Chondrocyte (in vitro differentiated cells): ENCODE data around the gene MYL11. TPM values are rescaled to one million over a fixed set of nuclear protein-coding genes. Genes with fewer than 3 reads are reported as not detected.

ENCODE experiments used
- DNase-seq: peaks from one replicate; pipeline ENCODE4 v3.0.0; 2021; ENCODE audit warnings: mixed read lengths, low spot score
- H3K27ac Mint-ChIP-seq: one replicate; pipeline ENCODE4 v1.8.0; 2021; ENCODE audit warnings: mild to moderate bottlenecking, moderate library complexity, mixed read lengths; ENCODE audit not compliant: unreplicated experiment
- H3K27me3 Mint-ChIP-seq: 2 replicates; pipeline ENCODE4 v1.8.0; 2021; ENCODE audit warnings: low read depth, mixed read lengths
- H3K36me3 Mint-ChIP-seq: 2 replicates; pipeline ENCODE4 v1.8.0; 2021; ENCODE audit warnings: low read depth, mixed read lengths
- H3K4me1 Mint-ChIP-seq: 2 replicates; pipeline ENCODE4 v1.8.0; 2021; ENCODE audit warnings: low read depth, mild to moderate bottlenecking, mixed read lengths
- H3K4me3 Mint-ChIP-seq: one replicate; pipeline ENCODE4 v1.8.0; 2021; ENCODE audit warnings: mild to moderate bottlenecking, moderate library complexity, mixed read lengths; ENCODE audit not compliant: unreplicated experiment
- H3K9me3 Mint-ChIP-seq: 2 replicates; pipeline ENCODE4 v1.8.0; 2021; ENCODE audit warnings: low read depth, mixed read lengths
- CTCF ChIP-seq: fragments of 200-600 bp; sonication (generic); IDR thresholded peaks from 2 replicates; pipeline ENCODE4 v1.5.0; 2021; ENCODE audit warnings: antibody characterized with exemption, mild to moderate bottlenecking, moderate library complexity
- total RNA-seq: library from RNA; stranded (reverse); gene quantifications from 3 replicates; pipeline ENCODE4 v1.2.1, GENCODE V29; 2021

Gene MYL11
- total RNA-seq, 1 donor from 2014 or later, result 0.82 TPM

- Mint-ChIP-seq H3K27ac (no peak overlapping the region), H3K9me3 (no peaks in the 10 kb centered on the region)
Observed at GRCh38 chr16:30397056-30397455, 22.5 kb downstream of the MYL11 start.

GRCh38 chr16:30397776-30398660 lies 23.4 kb downstream of the MYL11 start:
- Mint-ChIP-seq H3K27ac (no peak overlapping the region), H3K36me3 (peaks cover 2% of the 10 kb centered on the region), H3K9me3 (no peaks in the 10 kb centered on the region), H3K4me3 (no peak overlapping the region), H3K4me1 (peaks cover 44% of the 10 kb centered on the region), H3K27me3 (no peaks in the 10 kb centered on the region)
- no peak for TF ChIP-seq CTCF
- no peak for DNase-seq

More at GRCh38 chr16:30397056-30397455, 22.5 kb downstream of the MYL11 start:
- H3K27me3 Mint-ChIP-seq, result no peaks in the 10 kb centered on the region
- peaks cover 44% of the 10 kb centered on the region for H3K4me1 Mint-ChIP-seq
- TF ChIP-seq CTCF, result no peak
- no peak for DNase-seq
- H3K4me3 Mint-ChIP-seq, result no peak overlapping the region
- H3K36me3 Mint-ChIP-seq, result peaks cover 2% of the 10 kb centered on the region

- no peak for DNase-seq
- H3K4me3 Mint-ChIP-seq, result no peak overlapping the region
- no peaks in the 10 kb centered on the region for H3K9me3 Mint-ChIP-seq
- H3K27me3 Mint-ChIP-seq, result no peaks in the 10 kb centered on the region
- H3K4me1 Mint-ChIP-seq, result peaks cover 41% of the 10 kb centered on the region
- peak overlapping the region; percentile 63 for H3K27ac Mint-ChIP-seq
- no peak for TF ChIP-seq CTCF
- peaks cover 2% of the 10 kb centered on the region for H3K36me3 Mint-ChIP-seq
Observed at GRCh38 chr16:30398661-30399434, 24.2 kb downstream of the MYL11 start.

GRCh38 chr16:30399435-30400186 lies 25.0 kb downstream of the MYL11 start:
- DNase-seq, result no peak
- H3K27me3 Mint-ChIP-seq, result no peaks in the 10 kb centered on the region
- H3K9me3 Mint-ChIP-seq, result no peaks in the 10 kb centered on the region
- TF ChIP-seq CTCF, result peak; percentile 16
- H3K4me3 Mint-ChIP-seq, result peak overlapping the region; percentile 87
- peaks cover 2% of the 10 kb centered on the region for H3K36me3 Mint-ChIP-seq
- peak overlapping the region; percentile 96 for H3K27ac Mint-ChIP-seq
- peaks cover 34% of the 10 kb centered on the region for H3K4me1 Mint-ChIP-seq
